ENCODE data around the gene GFOD1.
"Not testable (repeated sequence)": the region's sequence is repeated elsewhere in the genome, so short reads cannot be mapped to it uniquely, and the experiment has no call there.

GFOD1 gene

GRCh38 chr6:13438126-13438525 lies 49.3 kb downstream of the GFOD1 start:
- no peak for DNase-seq

- no peak for DNase-seq
These were observed 50.0 kb downstream of the GFOD1 start for GRCh38 chr6:13437218-13437996.

DNA sequence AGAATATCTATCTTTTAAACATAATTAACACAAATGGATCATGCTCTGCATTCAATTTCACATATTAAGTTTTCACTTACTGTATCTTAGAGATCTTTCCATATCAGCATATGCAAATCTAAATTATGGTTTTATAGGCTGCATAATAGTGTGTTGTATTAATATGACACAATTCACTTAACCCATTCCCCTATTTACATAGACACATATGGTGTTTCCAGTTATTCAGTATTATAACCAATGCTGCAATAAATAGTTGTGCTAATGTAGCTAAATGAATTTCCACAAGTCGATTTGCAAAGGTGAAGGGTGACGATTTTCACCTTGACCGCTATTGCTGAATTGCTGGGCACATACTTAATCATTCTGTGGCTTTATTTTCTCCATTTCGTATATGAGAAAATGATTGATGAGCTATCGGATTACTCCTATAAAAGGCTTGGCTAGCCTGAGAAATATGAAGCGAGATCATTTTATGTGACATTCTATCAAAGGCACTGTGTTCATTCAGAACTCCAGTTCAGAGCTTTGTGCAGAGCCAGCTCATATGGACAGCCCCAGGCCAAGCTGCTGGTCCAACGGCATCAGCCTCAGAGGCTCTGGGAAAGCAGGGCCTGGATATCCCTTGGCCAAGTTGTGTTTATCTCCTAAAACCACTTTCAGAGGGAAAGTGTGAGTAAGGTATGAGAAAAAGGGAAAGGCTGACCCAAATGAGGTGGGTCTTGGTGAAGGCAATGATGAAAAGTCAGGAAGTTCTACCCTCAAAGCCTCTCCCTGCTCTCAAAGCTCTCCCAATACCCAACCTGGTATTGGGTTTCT lies 50.8 kb downstream of the GFOD1 start:
- DNase-seq: no peak

GRCh38 chr6:13435477-13436246 lies 51.7 kb downstream of the GFOD1 start:
- DNase-seq: no peak

DNA sequence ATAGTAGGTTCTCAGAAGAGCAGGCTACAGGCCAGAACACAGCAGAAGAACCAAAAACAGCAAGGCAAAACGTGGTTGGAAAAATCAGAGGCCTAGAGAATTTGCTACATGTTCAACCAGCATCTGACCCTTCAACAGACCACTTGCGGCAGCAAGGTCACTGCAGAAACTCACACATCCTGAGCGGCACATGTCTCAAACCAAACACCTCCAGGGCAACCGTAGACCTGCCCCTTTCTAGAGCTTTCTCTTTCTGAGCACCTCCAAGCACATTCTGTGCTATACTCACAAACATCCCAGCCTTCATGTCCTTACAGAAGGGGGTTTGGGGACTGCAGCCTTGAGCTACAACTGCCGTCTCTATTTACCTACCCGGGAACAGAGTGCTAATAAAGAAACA lies 52.6 kb downstream of the GFOD1 start:
- DNase-seq: no peak

- not testable (repeated sequence) for DNase-seq
These were observed 53.1 kb downstream of the GFOD1 start for GRCh38 chr6:13434135-13434775.

DNA sequence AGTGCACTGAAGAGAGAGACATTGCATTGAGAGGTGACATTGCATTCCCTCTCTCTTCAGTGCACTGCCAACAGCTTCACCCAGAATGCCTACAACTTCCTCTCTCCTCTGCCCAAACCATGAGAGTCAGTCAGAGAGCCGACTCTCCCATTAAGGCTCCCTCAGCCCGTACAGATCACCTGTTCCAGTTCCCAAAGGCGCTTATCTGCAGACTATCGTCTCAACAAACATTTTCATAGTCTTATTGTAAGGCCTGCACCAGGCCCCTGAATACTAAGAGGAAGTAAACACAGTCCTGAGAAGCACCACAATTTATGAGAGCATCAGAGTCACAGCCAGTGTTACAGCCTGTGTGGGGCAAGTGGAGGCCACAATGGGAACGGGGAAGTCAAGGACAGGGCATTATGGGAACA lies 53.7 kb downstream of the GFOD1 start:
- DNase-seq: no peak

DNA sequence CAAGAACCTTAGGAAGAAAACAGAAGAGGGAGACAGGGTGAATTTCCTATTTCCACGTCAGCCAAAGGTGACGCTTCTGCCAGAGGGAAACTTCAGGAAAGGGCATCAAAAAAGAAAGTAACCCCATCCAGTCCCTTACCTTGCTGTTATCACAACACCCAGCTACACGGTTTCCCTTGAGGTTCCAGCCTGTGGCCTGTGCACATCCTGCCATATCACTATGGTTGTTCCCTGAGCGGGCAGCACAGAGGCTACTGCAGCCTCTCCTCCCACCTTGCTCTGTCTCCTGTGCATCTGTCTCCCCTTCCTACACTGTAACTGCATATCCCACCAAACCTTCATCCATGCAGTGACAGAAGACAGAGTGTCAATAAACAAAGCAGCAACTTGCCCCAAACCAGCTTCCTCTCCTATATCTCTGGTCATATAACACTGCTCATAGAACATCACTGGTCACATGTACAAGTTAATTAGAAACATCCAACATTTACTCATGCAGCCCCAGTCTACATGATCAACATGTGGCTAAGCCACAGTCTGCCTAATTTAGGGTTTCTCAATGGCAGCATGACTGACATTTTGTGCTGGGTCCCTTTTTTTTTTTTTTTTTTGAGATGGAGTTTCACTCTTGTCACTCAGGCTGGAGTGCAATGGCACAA lies 54.7 kb downstream of the GFOD1 start:
- no peak for DNase-seq

- peak; percentile 43 for DNase-seq
These were observed 55.4 kb downstream of the GFOD1 start for GRCh38 chr6:13431861-13432465.

- no peak for DNase-seq
These were observed 56.2 kb downstream of the GFOD1 start for GRCh38 chr6:13431059-13431656.

GRCh38 chr6:13429406-13429753 lies 58.0 kb downstream of the GFOD1 start:
- no peak for DNase-seq

- no peak for DNase-seq
These were observed 58.6 kb downstream of the GFOD1 start for GRCh38 chr6:13428583-13429405.

DNA sequence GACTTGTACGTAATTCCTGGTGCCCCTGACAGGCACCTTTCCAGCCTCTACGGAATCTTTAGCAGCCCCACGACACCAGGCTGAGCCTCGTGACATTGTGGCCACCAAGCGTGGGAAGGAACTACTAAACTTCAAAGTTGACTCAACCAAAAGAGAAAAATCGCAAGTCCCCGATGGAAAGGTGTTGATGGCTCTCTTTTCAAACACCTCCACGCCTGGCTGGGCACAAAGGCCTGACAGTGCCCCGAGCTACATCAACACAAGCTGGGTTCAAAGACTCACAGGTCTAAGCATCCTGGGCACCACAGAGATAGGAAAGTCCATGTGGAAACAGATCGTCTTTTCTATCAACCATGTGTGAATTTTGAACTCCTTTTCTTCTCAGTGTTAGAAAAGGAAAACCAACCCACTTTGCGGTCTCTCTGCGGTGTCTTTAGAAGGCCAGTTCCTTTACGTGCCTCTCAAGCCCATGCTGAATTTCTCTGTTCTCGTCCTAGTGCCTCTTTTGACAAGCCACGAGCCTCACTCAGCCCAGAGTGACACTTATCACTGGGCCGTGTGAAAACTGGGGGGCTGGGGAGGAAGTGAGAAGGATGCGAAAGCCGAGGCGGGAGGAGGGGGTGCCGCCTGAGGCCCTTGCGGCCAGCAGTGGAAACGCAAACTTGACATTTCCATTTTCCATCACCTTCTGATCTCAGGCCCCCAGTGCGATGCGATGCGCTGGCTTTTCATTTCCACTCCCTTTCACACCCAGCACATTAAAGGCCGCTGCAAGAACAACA lies 59.4 kb downstream of the GFOD1 start:
- peak; percentile 66 for DNase-seq

- no peak for DNase-seq
These were observed 60.1 kb downstream of the GFOD1 start for GRCh38 chr6:13427316-13427715.

DNA sequence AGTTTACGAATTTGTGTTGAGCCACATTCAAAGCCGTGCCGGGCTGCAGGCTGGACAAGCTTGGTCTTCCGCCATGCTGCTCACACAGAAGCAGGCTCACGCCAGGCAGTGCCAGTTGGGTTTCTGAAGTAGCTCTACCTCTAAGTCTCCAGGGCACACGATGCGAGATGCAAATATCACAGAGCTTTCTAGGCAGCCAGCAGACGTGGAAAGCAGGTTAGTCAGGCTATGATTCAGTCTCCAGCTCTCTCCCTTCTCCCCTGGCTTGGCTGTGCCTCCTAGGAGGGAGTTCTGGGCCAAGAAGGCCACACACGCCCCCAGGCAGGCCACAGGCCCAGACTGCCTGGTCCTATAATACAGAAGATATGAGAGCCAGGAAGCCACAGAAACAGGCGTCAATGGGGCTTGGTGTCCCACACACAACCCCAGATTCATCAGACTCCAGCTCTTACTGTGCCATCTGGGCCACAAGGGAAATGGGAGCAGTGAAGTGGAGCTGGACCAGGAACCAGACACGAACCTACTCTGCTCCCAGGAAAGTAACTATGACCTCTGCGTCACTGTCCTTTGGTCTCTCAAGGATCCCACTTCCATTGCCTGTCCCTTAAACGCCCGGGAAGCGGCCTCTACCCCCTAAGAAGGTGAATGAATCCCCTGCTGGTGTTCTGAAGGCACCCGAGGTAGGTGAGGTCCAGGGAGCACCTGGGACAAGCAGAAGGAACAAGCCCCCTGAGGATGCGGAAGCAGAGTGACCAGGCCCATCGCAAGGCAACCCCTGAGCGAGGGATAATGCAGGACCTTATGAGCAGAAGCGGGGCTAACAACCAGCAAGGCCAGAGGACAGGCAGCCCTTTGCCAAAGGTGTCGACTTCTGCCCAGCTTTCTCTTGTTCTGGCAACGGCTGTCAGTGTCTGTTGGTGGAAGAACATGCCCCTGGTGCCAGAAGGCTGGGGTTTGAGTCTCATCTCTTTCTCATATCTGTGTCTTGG lies 61.2 kb downstream of the GFOD1 start:
- no peak for DNase-seq

DNA sequence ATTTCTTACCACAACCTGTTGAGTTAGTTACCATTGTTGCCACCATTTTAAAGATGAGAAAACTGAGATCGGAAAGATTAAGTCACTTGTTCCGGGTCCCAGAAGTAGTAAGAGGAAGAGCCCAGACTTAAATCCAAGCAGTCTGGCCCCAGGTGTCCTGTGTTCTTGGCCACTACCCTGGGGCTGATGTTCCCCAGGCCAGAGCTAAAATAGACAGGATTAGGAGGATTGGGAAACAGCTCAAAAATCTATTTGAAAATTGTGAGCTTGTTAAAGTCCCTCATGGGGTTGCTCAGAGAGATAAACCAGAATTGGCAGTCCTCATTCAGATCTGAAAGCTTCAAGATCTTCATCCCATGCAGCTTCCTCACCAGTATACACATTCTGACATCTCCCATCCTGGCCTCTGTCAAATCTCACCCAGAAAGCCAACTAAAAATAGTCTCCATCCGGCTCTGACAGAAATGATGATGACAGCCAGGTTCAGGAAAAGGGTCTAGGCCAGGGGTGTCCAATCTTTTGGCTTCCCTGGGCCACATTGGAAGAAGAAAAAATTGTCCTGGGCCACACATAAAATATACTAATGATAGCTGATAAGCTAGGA lies 62.0 kb downstream of the GFOD1 start:
- DNase-seq: no peak

DNA sequence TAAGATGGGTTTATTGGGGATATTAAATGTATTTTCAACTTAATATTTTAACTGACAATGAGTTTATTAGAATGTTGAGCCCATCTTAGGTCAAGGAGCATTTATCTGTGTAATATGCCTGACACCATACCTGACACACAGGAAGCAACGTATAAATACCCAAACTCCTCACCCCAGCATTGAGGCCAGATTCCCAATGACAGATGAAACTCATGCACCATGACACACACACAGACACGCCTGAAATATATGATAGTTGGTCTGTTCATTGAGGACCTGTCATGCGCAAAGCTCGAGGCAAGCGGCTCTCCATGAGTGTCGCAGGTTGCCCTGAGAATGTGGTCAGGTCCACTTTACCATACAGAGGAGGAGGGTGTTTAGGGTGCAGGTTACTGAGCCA lies 64.1 kb downstream of the GFOD1 start:
- DNase-seq: no peak

DNA sequence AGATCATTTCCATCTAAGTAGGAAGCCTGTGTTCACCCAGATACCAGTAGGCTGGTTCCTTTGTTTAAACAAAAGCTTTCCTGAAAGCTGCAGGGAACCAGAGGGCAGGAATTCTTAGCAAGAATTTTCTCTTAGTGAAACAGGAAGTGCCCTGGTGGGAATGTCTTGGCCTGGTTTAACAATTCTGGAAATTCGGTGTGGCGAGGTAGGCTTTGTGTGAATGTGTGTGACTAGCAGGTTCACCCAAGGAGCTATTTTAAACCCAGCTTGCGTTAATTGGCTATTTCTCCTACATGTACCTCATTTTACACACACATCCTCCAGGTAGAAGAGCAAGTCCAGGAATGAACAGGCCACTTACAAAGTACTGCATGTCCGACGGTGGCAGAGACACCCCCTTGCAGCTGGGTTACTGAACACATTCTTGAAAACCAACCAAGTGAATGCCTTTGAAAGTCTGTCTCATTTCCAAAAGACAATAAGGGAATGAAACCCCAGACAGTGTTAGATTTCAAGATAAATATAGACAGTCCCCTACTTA lies 64.6 kb downstream of the GFOD1 start:
- DNase-seq: no peak
